Neural cell (in vitro differentiated cells): ENCODE results near the gene TFEB. TPM values are rescaled to one million over a fixed set of nuclear protein-coding genes. Genes with fewer than 3 reads are reported as not detected.

ENCODE experiments used
- H2AFZ ChIP-seq: fragments of 200-600, 300-800 bp; sonication (generic), shearing (Covaris generic); 2 replicates; pipeline ENCODE4 v1.6.0; 2014; ENCODE audit warnings: low read depth, mild to moderate bottlenecking, antibody characterized with exemption, low read length, moderate library complexity
- H3F3A ChIP-seq: fragments of 200-600 bp; shearing (Covaris generic); 2 replicates; pipeline ENCODE4 v1.6.1; 2016; ENCODE audit warnings: mild to moderate bottlenecking, moderate library complexity, mixed read lengths, antibody characterized with exemption, low read length; ENCODE audit not compliant: insufficient read depth, poor library complexity, severe bottlenecking
- H3K27ac ChIP-seq: fragments of 200-600, 300-800 bp; sonication (generic), shearing (Covaris generic); 2 replicates; pipeline ENCODE4 v1.5.1; 2014; ENCODE audit warnings: mild to moderate bottlenecking, low read length, moderate library complexity
- H3K27me3 ChIP-seq: fragments of 300-800, 200-600 bp; sonication (generic), shearing (Covaris generic); 2 replicates; pipeline ENCODE4 v1.6.0; 2014; ENCODE audit warnings: mild to moderate bottlenecking, low read depth, low read length, moderate library complexity; ENCODE audit not compliant: insufficient read depth
- H3K36me3 ChIP-seq: fragments of 300-800, 200-600 bp; sonication (generic), shearing (Covaris generic); 2 replicates; pipeline ENCODE4 v1.5.1; 2014; ENCODE audit warnings: mild to moderate bottlenecking, antibody characterized with exemption, low read length, moderate library complexity; ENCODE audit not compliant: insufficient read depth
- H3K4me2 ChIP-seq: fragments of 300-800, 200-600 bp; sonication (generic), shearing (Covaris generic); 2 replicates; pipeline ENCODE4 v1.6.0; 2014; ENCODE audit warnings: mild to moderate bottlenecking, low read length
- H3K4me3 ChIP-seq: fragments of 300-800, 200-600 bp; sonication (generic), shearing (Covaris generic); 2 replicates; pipeline ENCODE4 v1.5.1; 2014; ENCODE audit warnings: mild to moderate bottlenecking, low read length, moderate library complexity
- H3K79me2 ChIP-seq: fragments of 200-600 bp; shearing (Covaris generic); replicated peaks from 2 replicates; pipeline ENCODE4 v1.6.0; 2014; ENCODE audit warnings: mild to moderate bottlenecking, low read length, moderate library complexity; ENCODE audit not compliant: insufficient read depth
- H3K9ac ChIP-seq: fragments of 300-800, 200-600 bp; sonication (generic), shearing (Covaris generic); 2 replicates; pipeline ENCODE4 v1.6.1; 2016; ENCODE audit warnings: mild to moderate bottlenecking, low read length, mixed read lengths
- H3K9me2 ChIP-seq: fragments of 200-600 bp; shearing (Covaris generic); 2 replicates; pipeline ENCODE4 v1.6.1; 2016; ENCODE audit warnings: mild to moderate bottlenecking, low read length, mixed read lengths; ENCODE audit not compliant: insufficient read depth
- H3K9me3 ChIP-seq: fragments of 200-600, 300-800 bp; sonication (generic), shearing (Covaris generic); 2 replicates; pipeline ENCODE4 v1.6.1; 2016; ENCODE audit warnings: mild to moderate bottlenecking, mixed run types, low read length, moderate library complexity, mixed read lengths
- H4K20me1 ChIP-seq: fragments of 200-600 bp; shearing (Covaris generic); 2 replicates; pipeline ENCODE4 v1.6.1; 2016; ENCODE audit warnings: mild to moderate bottlenecking, mixed run types; ENCODE audit not compliant: insufficient read depth
- EP300 ChIP-seq: fragments of 450-650 bp; conservative IDR thresholded peaks from 2 replicates; pipeline ENCODE4 v1.6.1; 2014; ENCODE audit warnings: antibody characterized with exemption, mild to moderate bottlenecking, moderate library complexity; ENCODE audit not compliant: poor library complexity, severe bottlenecking
- EZH2 ChIP-seq: fragments of 200-600, 300-800 bp; shearing (Covaris generic), sonication (generic); IDR thresholded peaks from 2 replicates; pipeline ENCODE4 v1.6.1; 2014; ENCODE audit warnings: antibody characterized with exemption, low read length, borderline replicate concordance, mild to moderate bottlenecking; ENCODE audit not compliant: insufficient read depth, poor library complexity, severe bottlenecking
- MXI1 ChIP-seq: fragments of 450-650 bp; conservative IDR thresholded peaks from 2 replicates; pipeline ENCODE4 v1.6.1; 2014; ENCODE audit warnings: antibody characterized with exemption, mild to moderate bottlenecking; ENCODE audit not compliant: poor library complexity, severe bottlenecking
- POLR2AphosphoS5 ChIP-seq: IDR thresholded peaks from 2 replicates; pipeline ENCODE4 v1.6.1; 2012
- RAD21 ChIP-seq: fragments of 450-650 bp; conservative IDR thresholded peaks from 2 replicates; pipeline ENCODE4 v1.6.1; 2014; ENCODE audit warnings: antibody characterized with exemption, mild to moderate bottlenecking, moderate library complexity
- SMC3 ChIP-seq: fragments of 450-650 bp; conservative IDR thresholded peaks from 2 replicates; pipeline ENCODE4 v1.6.1; 2014; ENCODE audit warnings: antibody characterized with exemption, mild to moderate bottlenecking, moderate library complexity; ENCODE audit not compliant: poor library complexity
- TAF1 ChIP-seq: IDR thresholded peaks from 2 replicates; pipeline ENCODE4 v1.6.1; 2012; ENCODE audit warnings: low read depth
- polyA plus RNA-seq: library from polyadenylated mRNA; depleted of rRNA; stranded (reverse); fragments of >200 nt; gene quantifications from 2 replicates; pipeline ENCODE4 v1.2.3, GENCODE V29; 2014
- TF ChIP-seq, protein P1 (sequence below): IDR thresholded peaks from 2 replicates; pipeline ENCODE4 v1.6.1; 2012; ENCODE audit warnings: borderline replicate concordance
- TF ChIP-seq, protein P2 (sequence below): fragments of 450-650 bp; IDR thresholded peaks from 2 replicates; pipeline ENCODE4 v1.5.1; 2014; ENCODE audit warnings: antibody characterized with exemption, mild to moderate bottlenecking, moderate library complexity; ENCODE audit not compliant: poor library complexity, severe bottlenecking

Gene TFEB
- polyA plus RNA-seq, 1 donor from 2014 or later: 0.24 TPM

DNA sequence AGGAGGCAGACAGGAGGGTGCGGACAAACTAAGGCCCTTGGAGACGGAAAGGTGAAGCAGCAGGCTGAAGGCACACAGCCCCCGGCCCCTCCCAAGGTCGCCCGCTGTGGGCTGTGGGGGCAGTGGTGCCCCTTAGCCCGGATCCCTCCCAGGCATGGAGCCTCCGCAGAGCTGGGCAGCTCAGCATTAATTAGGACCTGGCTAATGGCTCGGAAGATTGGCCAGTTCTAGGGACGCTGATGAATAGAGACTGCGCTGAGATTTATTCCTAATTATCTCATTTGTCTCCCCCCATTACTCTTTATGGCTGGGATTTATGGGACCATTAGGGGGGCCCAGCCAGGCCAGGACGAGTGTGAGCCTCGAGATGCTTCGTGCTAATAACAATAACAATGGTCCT is 76.8 kb downstream of the TFEB start:
- Histone ChIP-seq H3K9me2 (no peaks in the 10 kb centered on the region), H3F3A (no peaks in the 10 kb centered on the region), H2AFZ (no peak overlapping the region), H3K4me2 (no peak overlapping the region), H3K4me3 (no peak overlapping the region), H3K36me3 (no peaks in the 10 kb centered on the region), H3K9me3 (no peaks in the 10 kb centered on the region), H3K79me2 (no peaks in the 10 kb centered on the region), H4K20me1 (no peaks in the 10 kb centered on the region), H3K27me3 (no peaks in the 10 kb centered on the region), H3K9ac (no peak overlapping the region), H3K27ac (no peak overlapping the region)
- TF ChIP-seq, protein P1, sequence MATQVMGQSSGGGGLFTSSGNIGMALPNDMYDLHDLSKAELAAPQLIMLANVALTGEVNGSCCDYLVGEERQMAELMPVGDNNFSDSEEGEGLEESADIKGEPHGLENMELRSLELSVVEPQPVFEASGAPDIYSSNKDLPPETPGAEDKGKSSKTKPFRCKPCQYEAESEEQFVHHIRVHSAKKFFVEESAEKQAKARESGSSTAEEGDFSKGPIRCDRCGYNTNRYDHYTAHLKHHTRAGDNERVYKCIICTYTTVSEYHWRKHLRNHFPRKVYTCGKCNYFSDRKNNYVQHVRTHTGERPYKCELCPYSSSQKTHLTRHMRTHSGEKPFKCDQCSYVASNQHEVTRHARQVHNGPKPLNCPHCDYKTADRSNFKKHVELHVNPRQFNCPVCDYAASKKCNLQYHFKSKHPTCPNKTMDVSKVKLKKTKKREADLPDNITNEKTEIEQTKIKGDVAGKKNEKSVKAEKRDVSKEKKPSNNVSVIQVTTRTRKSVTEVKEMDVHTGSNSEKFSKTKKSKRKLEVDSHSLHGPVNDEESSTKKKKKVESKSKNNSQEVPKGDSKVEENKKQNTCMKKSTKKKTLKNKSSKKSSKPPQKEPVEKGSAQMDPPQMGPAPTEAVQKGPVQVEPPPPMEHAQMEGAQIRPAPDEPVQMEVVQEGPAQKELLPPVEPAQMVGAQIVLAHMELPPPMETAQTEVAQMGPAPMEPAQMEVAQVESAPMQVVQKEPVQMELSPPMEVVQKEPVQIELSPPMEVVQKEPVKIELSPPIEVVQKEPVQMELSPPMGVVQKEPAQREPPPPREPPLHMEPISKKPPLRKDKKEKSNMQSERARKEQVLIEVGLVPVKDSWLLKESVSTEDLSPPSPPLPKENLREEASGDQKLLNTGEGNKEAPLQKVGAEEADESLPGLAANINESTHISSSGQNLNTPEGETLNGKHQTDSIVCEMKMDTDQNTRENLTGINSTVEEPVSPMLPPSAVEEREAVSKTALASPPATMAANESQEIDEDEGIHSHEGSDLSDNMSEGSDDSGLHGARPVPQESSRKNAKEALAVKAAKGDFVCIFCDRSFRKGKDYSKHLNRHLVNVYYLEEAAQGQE: no peak
- TF ChIP-seq MXI1 (no peak), RAD21 (no peak), EP300 (no peak), SMC3 (no peak), POLR2AphosphoS5 (no peak), EZH2 (no peak), TAF1 (no peak)
- TF ChIP-seq, protein P2, sequence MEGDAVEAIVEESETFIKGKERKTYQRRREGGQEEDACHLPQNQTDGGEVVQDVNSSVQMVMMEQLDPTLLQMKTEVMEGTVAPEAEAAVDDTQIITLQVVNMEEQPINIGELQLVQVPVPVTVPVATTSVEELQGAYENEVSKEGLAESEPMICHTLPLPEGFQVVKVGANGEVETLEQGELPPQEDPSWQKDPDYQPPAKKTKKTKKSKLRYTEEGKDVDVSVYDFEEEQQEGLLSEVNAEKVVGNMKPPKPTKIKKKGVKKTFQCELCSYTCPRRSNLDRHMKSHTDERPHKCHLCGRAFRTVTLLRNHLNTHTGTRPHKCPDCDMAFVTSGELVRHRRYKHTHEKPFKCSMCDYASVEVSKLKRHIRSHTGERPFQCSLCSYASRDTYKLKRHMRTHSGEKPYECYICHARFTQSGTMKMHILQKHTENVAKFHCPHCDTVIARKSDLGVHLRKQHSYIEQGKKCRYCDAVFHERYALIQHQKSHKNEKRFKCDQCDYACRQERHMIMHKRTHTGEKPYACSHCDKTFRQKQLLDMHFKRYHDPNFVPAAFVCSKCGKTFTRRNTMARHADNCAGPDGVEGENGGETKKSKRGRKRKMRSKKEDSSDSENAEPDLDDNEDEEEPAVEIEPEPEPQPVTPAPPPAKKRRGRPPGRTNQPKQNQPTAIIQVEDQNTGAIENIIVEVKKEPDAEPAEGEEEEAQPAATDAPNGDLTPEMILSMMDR: no peak

DNA sequence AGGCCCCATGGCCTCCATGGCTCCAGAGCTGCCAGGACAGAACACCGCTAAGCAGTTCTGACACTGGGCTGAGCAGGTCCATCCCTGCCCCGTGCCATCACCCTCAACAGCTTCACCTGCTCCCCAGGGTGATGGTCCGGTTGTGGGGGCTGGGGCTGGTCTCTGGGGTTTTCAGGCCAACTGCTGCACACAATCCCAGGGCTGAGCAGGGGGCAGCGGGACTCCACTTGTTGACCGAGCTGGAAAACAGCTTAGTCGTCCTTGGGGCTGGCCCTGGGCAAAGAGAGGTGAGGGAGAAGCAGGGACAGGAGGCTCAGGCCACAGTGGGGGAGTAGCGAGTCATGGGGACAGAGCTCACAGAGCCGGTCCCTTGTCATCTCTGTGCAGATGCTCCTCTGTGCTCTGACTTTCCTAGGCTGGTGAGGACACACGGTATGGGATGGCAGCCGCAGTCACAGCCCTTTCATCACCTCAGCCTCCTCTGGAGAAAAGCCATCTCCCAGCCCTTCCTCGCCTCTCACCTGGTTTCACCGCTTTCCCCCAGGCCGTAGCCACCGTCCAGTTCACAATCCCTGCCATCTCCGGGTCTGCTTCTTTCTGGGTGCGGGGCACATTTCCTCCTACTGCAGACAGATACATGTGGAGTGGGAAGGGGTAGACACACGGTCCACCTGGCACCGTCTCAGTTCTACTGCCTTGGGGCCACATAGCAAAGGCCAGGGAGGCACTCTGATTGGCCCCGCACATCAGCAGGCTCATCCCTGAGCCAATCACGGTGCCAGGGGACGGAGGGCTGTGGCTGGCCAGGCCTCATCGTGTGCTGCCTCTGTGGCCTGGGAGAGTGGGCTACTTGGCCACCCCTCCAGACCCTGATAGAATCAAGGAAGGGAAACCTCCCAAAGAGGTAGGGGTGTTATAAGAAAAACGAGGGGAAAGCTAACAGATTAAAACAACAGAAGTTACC is 78.0 kb downstream of the TFEB start:
- Histone ChIP-seq H3K4me2 (no peak overlapping the region), H3K9me2 (no peaks in the 10 kb centered on the region), H3K4me3 (no peak overlapping the region), H3K9me3 (no peaks in the 10 kb centered on the region), H3K27ac (no peak overlapping the region), H2AFZ (no peak overlapping the region), H4K20me1 (no peaks in the 10 kb centered on the region), H3F3A (no peaks in the 10 kb centered on the region), H3K79me2 (no peaks in the 10 kb centered on the region), H3K27me3 (no peaks in the 10 kb centered on the region), H3K36me3 (no peaks in the 10 kb centered on the region), H3K9ac (no peak overlapping the region)
- TF ChIP-seq POLR2AphosphoS5 (no peak), EZH2 (no peak), RAD21 (no peak), SMC3 (no peak), MXI1 (no peak), TAF1 (no peak), EP300 (no peak)
- TF ChIP-seq, protein P2: no peak
- TF ChIP-seq, protein P1: no peak
